KOPT-K1 (cell line): ENCODE data around the gene RNF169.

Source experiments
- H3K27ac ChIP-seq: fragments of 200-600 bp; sonication (generic); 2 replicates; pipeline ENCODE4 v1.5.1; 2016; ENCODE audit warnings: antibody characterized with exemption, mild to moderate bottlenecking, low read depth, low read length; ENCODE audit not compliant: poor library complexity, severe bottlenecking
- H3K36me3 ChIP-seq: fragments of 200-600 bp; sonication (generic); 2 replicates; pipeline ENCODE4 v1.5.1; 2017; ENCODE audit warnings: antibody characterized with exemption, mild to moderate bottlenecking, low read length, moderate library complexity; ENCODE audit not compliant: insufficient read depth
- H3K9me3 ChIP-seq: fragments of 200-600 bp; sonication (generic); 2 replicates; pipeline ENCODE4 v1.5.1; 2017; ENCODE audit warnings: antibody characterized with exemption, low read length, mild to moderate bottlenecking; ENCODE audit not compliant: insufficient read depth, poor library complexity, severe bottlenecking

The RNF169 gene

DNA sequence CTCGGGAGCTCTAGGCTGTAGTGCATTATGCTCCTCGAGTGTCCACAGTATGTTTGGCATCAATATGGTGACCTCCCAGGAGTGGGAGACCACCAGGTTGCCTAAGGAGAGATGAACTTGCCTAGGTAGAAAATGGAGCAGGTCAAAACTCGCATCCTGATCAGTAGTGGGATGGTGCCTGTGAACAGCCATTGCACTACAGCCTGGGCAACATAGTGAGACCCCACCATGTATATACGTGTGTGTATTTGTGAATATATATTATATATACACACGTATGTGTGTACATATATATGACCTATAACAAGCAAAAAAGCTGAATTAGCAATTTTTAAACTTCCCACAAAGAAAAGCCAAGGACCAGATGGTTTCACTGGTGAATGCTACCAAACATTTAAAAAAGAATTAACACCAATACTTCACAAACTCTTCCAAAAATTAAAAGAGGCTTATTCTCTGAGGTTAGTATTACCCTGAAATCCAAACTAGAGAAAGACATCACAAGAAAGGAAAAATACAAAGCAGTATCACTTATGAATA lies 97.4 kb downstream of the RNF169 start:
- peaks cover 99% of the 10 kb centered on the region for H3K36me3 ChIP-seq
- no peaks in the 10 kb centered on the region for H3K9me3 ChIP-seq
- no peak overlapping the region for H3K27ac ChIP-seq

DNA sequence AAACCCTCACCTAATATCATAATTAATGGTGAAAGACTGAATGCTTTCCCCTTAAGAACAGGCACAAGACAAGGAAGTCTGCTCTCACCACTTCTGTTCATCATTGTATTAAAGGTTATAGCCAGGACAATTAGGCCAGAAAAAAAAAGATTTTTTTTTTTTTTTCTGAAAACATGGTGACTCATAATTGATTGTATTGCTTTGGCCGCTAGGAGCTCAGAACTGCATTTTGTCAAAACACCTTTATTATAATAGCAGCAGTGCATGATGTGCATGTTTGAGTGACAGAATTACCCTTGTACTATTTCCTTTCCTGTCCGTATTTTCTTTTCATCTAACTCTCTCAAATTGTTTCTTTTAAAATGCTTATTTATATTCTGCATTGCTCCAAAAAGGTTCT lies 98.1 kb downstream of the RNF169 start:
- Histone ChIP-seq H3K9me3 (no peaks in the 10 kb centered on the region), H3K27ac (no peak overlapping the region), H3K36me3 (peaks cover 99% of the 10 kb centered on the region)

DNA sequence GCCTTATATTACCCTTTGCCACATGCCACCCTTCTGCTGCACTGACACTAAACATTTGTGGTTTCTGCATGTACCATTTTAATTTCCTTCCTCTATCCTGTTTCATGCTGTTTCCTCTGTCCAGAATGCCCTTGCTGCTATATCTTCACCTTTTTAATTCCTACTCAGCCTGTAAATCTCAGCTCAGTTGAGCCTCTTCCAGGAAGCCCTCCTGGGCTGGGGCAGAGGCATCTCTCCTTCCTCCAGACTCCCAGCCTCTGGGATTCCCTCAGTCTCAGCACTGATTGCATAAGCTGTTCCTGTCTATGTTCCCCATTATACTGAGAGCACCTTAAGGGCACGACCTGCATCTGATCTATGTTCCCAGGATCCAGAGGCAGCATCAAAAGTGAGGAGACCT lies 98.7 kb downstream of the RNF169 start:
- H3K27ac ChIP-seq = no peak overlapping the region
- no peaks in the 10 kb centered on the region for H3K9me3 ChIP-seq
- H3K36me3 ChIP-seq = peaks cover 99% of the 10 kb centered on the region

DNA sequence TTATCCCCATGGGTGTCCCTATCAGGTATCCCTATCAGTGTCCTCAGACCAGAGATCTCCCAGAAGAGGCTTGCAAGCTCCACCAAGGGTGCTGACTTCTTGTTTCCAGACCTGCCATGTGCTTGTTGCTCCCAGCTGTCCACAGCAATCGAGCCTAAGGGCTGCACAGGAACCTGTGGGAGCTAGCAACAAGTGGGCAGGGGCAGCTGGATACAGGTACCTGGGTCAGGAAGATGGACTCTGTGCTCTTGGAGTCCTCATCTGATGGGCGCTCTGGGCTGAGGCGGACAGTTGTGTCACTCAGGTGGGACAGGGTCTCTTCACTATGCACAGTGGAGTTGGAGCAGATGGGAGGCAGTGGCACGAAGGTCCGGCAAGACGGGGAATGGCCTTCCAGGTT lies 99.2 kb downstream of the RNF169 start:
- H3K27ac ChIP-seq = no peak overlapping the region
- H3K36me3 ChIP-seq = peaks cover 99% of the 10 kb centered on the region
- H3K9me3 ChIP-seq = no peaks in the 10 kb centered on the region

DNA sequence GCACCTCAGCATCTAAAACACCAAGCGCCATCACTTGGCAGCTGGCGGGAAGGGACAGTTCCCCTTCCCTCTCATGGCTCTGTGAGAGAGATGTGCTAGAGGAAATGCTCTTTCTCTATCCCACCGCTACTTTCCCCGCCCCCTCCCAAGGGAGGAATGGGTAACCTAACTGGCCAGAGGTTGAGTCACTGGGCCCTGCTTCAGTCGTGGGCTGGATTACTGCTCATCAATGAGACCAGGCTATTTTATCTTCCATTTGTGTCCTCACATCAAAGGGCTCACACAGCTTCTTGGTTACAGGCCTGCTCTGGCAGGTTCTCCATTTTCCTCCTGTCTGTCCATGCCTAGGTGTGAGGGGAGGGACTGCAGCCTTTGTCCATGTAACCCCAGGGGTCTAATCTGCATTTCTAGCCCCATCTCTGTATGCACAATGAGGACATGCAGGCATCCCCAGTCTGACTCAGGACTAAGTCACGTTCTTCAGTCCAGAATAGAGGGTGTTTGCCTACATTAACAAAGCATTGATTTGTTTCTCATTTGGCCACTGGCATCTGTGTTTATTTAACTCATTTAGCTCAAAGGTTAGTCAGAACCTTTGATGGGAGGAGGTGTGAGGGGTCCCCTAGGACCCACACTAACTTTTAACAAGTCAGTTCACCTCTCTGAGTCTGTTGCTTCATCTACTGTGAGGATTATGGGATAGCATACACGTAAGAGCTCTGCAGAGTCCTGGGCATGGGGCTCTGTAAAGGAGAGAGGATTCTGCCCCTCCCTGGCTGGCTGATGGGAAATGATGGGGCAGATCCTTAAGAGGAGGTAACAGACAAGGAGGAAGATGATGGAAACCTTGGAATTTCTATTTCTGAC lies 101.1 kb downstream of the RNF169 start:
- no peaks in the 10 kb centered on the region for H3K9me3 ChIP-seq
- H3K36me3 ChIP-seq = peaks cover 94% of the 10 kb centered on the region
- no peak overlapping the region for H3K27ac ChIP-seq

DNA sequence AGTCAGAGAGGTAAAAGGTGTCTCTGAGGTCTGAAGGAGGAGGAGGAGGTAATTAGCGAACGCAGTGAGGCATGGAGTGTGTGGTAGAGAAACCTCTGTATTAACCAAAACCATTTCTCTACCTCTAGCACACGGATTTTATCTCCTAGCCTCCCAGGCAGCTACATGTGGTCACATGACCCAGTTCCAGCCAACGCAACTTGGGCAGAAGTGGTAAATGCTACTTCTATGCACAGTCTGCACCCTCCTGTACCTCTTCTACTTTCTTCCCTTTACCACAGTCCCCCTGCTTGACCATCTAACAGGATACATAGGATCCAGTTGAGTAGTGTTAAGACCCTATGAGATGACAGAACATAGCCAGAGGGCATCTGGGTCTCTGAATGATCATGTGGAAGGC lies 104.6 kb downstream of the RNF169 start:
- H3K9me3 ChIP-seq = no peaks in the 10 kb centered on the region
- no peak overlapping the region for H3K27ac ChIP-seq
- peaks cover 71% of the 10 kb centered on the region for H3K36me3 ChIP-seq

DNA sequence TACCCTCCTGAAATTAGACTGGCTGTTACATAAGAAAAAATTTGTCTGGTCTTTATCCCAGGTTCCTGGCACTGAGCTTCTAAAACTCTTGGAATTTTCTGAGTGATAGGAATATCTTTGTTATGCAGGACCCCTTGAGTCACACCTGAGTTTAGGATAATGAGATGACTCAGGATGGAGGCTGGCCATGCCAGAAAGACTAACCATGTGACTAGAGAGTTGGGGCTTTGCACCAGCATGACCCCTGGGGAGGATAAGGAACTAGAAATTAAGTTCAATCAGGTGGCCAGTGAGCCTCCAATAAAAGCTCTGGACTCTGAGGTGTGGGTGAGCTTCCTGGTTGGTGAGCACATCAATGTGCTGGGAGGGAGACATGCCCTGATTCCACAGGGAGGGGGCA lies 112.1 kb downstream of the RNF169 start:
- peaks cover 84% of the 10 kb centered on the region for H3K36me3 ChIP-seq
- H3K27ac ChIP-seq = no peak overlapping the region
- H3K9me3 ChIP-seq = peaks cover 46% of the 10 kb centered on the region

GRCh38 chr11:74863410-74863809 lies 114.8 kb downstream of the RNF169 start:
- Histone ChIP-seq H3K36me3 (peaks cover 98% of the 10 kb centered on the region), H3K27ac (no peak overlapping the region), H3K9me3 (peaks cover 73% of the 10 kb centered on the region)

- peaks cover 85% of the 10 kb centered on the region for H3K9me3 ChIP-seq
- H3K36me3 ChIP-seq = peaks cover 93% of the 10 kb centered on the region
- H3K27ac ChIP-seq = no peak overlapping the region
Measured at GRCh38 chr11:74866557-74866956, 117.9 kb downstream of the RNF169 start.

- Histone ChIP-seq H3K36me3 (peaks cover 89% of the 10 kb centered on the region), H3K9me3 (peaks cover 85% of the 10 kb centered on the region), H3K27ac (no peak overlapping the region)
Measured at GRCh38 chr11:74870485-74870884, 121.8 kb downstream of the RNF169 start.

GRCh38 chr11:74871037-74871436 lies 122.4 kb downstream of the RNF169 start:
- Histone ChIP-seq H3K36me3 (peaks cover 89% of the 10 kb centered on the region), H3K9me3 (peaks cover 79% of the 10 kb centered on the region), H3K27ac (no peak overlapping the region)

DNA sequence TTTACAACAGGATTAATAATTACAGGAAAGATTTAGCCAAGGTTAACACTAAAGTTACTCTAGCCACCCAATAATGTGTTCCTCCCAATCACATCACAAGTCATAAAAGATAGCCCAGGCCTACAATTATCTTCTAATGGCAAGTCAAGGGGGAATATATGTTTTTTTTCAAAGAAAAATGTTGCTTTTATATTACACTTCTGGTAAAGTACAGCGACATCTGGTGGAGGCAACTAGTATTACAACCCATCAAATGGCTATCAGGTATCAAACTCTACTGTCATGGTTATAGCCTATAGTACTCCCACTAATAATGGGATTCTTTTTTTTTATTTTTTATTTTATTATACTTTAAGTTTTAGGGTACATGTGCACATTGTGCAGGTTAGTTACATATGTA lies 128.5 kb downstream of the RNF169 start:
- Histone ChIP-seq H3K9me3 (peaks cover 31% of the 10 kb centered on the region), H3K36me3 (peaks cover 47% of the 10 kb centered on the region), H3K27ac (no peak overlapping the region)
